Measurements from ENCODE around the gene LRCOL1.

- TF ChIP-seq CTCF (IDR thresholded peaks at IDR 0.05; ENCODE audit: low read length): no peak
- TF ChIP-seq EZH2 (optimal IDR thresholded peaks at IDR 0.05; ENCODE audit: low read depth, low read length): no peak
- no peak for TF ChIP-seq EZH2phosphoT487 (IDR thresholded peaks at IDR 0.05; ENCODE audit: low read length)
Measured at GRCh38 chr12:132601171-132601883, 9.1 kb downstream of the LRCOL1 start.
